Parietal lobe (tissue), 2 donors: ENCODE measurements around the gene ZNF653. TPM values are rescaled to one million over a fixed set of nuclear protein-coding genes. Genes with fewer than 3 reads are reported as not detected.

ENCODE experiments used
- small RNA-seq: library from RNA; depleted of rRNA; stranded (forward); fragments of <200 nt; gene quantifications from one replicate; pipeline ENCODE3, GENCODE V24; 2014; ENCODE audit warnings: low replicate concordance
- total RNA-seq: library from RNA; depleted of rRNA; stranded (reverse); fragments of >200 nt; gene quantifications from one replicate; pipeline ENCODE4 v1.2.3, GENCODE V29; 2014

Gene ZNF653
- 17.8 TPM for total RNA-seq

GRCh38 chr19:11505504-11506100, at the start of gene ZNF653:
Gene ZNF653 (minus strand): TSS chr19:11505839. CDS start chr19:11505786, 53 bp downstream.

GRCh38 chr19:11538232-11539036, 32.8 kb upstream of the ZNF653 start, which contains the start of gene CNN1:
Gene CNN1 (plus strand): TSS chr19:11538851. CDS start chr19:11538928, 77 bp downstream.

GRCh38 chr19:11528551-11529341, 23.1 kb upstream of the ZNF653 start, which contains the start of gene ECSIT:
Gene ECSIT (minus strand): TSS chr19:11529134. CDS start chr19:11519170, 9,964 bp downstream.

GRCh38 chr19:11480715-11481533, 24.7 kb downstream of the ZNF653 start, which contains the start of gene ELAVL3:
Gene ELAVL3 (minus strand): TSS chr19:11481046. CDS start chr19:11480608, 438 bp downstream.

GRCh38 chr19:11435057-11435832, 70.4 kb downstream of the ZNF653 start, which contains the start of the genes ODAD3 and PRKCSH:
Gene ODAD3 (minus strand): TSS chr19:11435121. CDS start chr19:11435016, 105 bp downstream.
Gene PRKCSH (plus strand): TSS chr19:11435635. CDS start chr19:11436118, 483 bp downstream.

Small RNA genes within 50 kb of the gene (small RNA-seq; reads per million reads assigned to genes)
- gene MIR7974 (not detected), gene RN7SL833P (not detected)

Other genes with a start within 250 kb of the ZNF653 start
- 5.9 TPM for gene DOCK6, start 243.3 kb downstream of the ZNF653 start, total RNA-seq
- not detected for gene TSPAN16, start 209.7 kb downstream of the ZNF653 start, total RNA-seq
- 18.2 TPM for gene RAB3D, start 166.2 kb downstream of the ZNF653 start, total RNA-seq
- 23.5 TPM for gene TMEM205, start 159.6 kb downstream of the ZNF653 start, total RNA-seq
- 6.3 TPM for gene CCDC159, start 159.3 kb downstream of the ZNF653 start, total RNA-seq
- 48.5 TPM for gene PLPPR2, start 150.4 kb downstream of the ZNF653 start, total RNA-seq
- 0.94 TPM for gene SWSAP1, start 131.2 kb downstream of the ZNF653 start, total RNA-seq
- gene EPOR, start 121.5 kb downstream of the ZNF653 start, total RNA-seq: 5.0 TPM
- not detected for gene RGL3, start 86.5 kb downstream of the ZNF653 start, total RNA-seq
- gene ODAD3, start 70.7 kb downstream of the ZNF653 start, total RNA-seq: 0.63 TPM
- 88.0 TPM for gene PRKCSH, start 70.2 kb downstream of the ZNF653 start, total RNA-seq
- 198 TPM for gene ELAVL3, start 24.8 kb downstream of the ZNF653 start, total RNA-seq
- 31.9 TPM for gene ECSIT, start 23.3 kb upstream of the ZNF653 start, total RNA-seq
- not detected for gene CNN1, start 33.0 kb upstream of the ZNF653 start, total RNA-seq
- 20.0 TPM for gene ELOF1, start 53.4 kb upstream of the ZNF653 start, total RNA-seq
- gene ACP5, start 71.8 kb upstream of the ZNF653 start, total RNA-seq: not detected
- 64.2 TPM for gene ZNF627, start 91.6 kb upstream of the ZNF653 start, total RNA-seq
- gene ZNF823, start 233.1 kb upstream of the ZNF653 start, total RNA-seq: 15.7 TPM